SK-N-SH treated with all-trans-retinoic acid at 6 μM for 48 hours (cell line): Measurements from ENCODE around the gene ZFYVE19.

Experiments
- CREB5 ChIP-seq: fragments of 250-450 bp; sonication (Bioruptor Pico); IDR thresholded peaks from 2 replicates; pipeline ENCODE4 v1.5.1; 2020; ENCODE audit warnings: low read depth, mild to moderate bottlenecking, moderate library complexity
- CSRNP3 ChIP-seq: fragments of 250-450 bp; sonication (Bioruptor Pico); IDR thresholded peaks from 2 replicates; pipeline ENCODE4 v1.5.1; 2021; ENCODE audit warnings: mild to moderate bottlenecking, moderate library complexity
- ESRRG ChIP-seq: fragments of 250-450 bp; sonication (Bioruptor Pico); IDR thresholded peaks from 2 replicates; pipeline ENCODE4 v1.6.1; 2021; ENCODE audit warnings: mild to moderate bottlenecking
- OSR1 ChIP-seq: fragments of 250-450 bp; sonication (Bioruptor Pico); IDR thresholded peaks from 2 replicates; pipeline ENCODE4 v1.8.0; 2022; ENCODE audit warnings: moderate library complexity, mild to moderate bottlenecking, inconsistent platforms
- PATZ1 ChIP-seq: fragments of 250-450 bp; sonication (Bioruptor Pico); IDR thresholded peaks from 2 replicates; pipeline ENCODE4 v1.8.0; 2020; ENCODE audit warnings: mild to moderate bottlenecking, moderate library complexity, borderline replicate concordance
- RARB ChIP-seq: fragments of 250-450 bp; sonication (Bioruptor Pico); IDR thresholded peaks from 2 replicates; pipeline ENCODE4 v1.8.0; 2021; ENCODE audit warnings: mild to moderate bottlenecking, moderate library complexity
- TCF4 ChIP-seq: fragments of 250-450 bp; sonication (Bioruptor Pico); IDR thresholded peaks from 2 replicates; pipeline ENCODE4 v1.8.0; 2021; ENCODE audit warnings: mild to moderate bottlenecking, moderate library complexity, borderline replicate concordance
- TSHZ2 ChIP-seq: fragments of 250-450 bp; sonication (Bioruptor Pico); IDR thresholded peaks from 2 replicates; pipeline ENCODE4 v1.5.0; 2020; ENCODE audit warnings: mild to moderate bottlenecking, moderate library complexity
- ZFP3 ChIP-seq: fragments of 250-450 bp; sonication (Bioruptor Pico); IDR thresholded peaks from 2 replicates; pipeline ENCODE4 v1.5.0; 2020; ENCODE audit warnings: mild to moderate bottlenecking, moderate library complexity
- ZNF8 ChIP-seq: fragments of 450-650 bp; formaldehyde crosslinking; IDR thresholded peaks from 2 replicates; pipeline ENCODE4 v1.5.0; 2020; ENCODE audit warnings: mild to moderate bottlenecking, moderate library complexity

- no peak for TF ChIP-seq ZNF8 (CRISPR knock-in tag)
- no peak for TF ChIP-seq RARB
- no peak for TF ChIP-seq ZFP3 (CRISPR knock-in tag)
- no peak for TF ChIP-seq OSR1 (CRISPR knock-in tag)
- no peak for TF ChIP-seq ESRRG (CRISPR knock-in tag)
- TF ChIP-seq TCF4 (CRISPR knock-in tag) = no peak
- TF ChIP-seq PATZ1 (CRISPR knock-in tag) = no peak
- TF ChIP-seq CREB5 (CRISPR knock-in tag) = no peak
- no peak for TF ChIP-seq TSHZ2 (CRISPR knock-in tag)
- TF ChIP-seq CSRNP3 (CRISPR knock-in tag) = no peak
Measured at GRCh38 chr15:40830884-40831283, 24.0 kb downstream of the ZFYVE19 start.
